ENCODE data around the gene RARRES2.

- no peak for TF ChIP-seq CTCF (IDR thresholded peaks at IDR 0.05; ENCODE audit: borderline replicate concordance, extremely low read depth, low read length, poor library complexity, severe bottlenecking)
- TF ChIP-seq EZH2 (IDR thresholded peaks at IDR 0.05; ENCODE audit: borderline replicate concordance, low read depth, low read length, severe bottlenecking): no peak
Observed at GRCh38 chr7:150374026-150374425, 32.6 kb upstream of the RARRES2 start.

All from DND-41 (cell line).